HG03571 (cell line): Measurements from ENCODE around the gene SPATC1L.

ENCODE experiments used
- ATAC-seq: cut with Tn5 transposase; IDR thresholded peaks from one replicate; pipeline ENCODE4 v1.9.1; 2021; ENCODE audit not compliant: unreplicated experiment

Gene SPATC1L

DNA sequence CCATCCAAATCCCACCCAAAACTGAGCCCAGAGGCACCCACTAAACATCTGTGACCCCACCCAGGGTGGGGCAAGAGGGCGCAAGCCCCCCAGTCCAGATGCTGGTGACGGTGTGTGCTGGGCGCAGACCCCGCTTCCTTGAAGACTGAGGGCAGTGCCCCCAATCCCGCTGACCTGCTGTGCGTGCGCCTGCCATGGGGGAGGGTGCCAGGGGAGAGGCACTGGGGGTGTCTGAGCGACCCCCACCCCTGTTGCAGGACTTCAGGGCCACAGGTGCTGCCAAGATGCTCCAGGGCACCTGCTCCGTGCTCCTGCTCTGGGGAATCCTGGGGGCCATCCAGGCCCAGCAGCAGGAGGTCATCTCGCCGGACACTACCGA is 73.1 kb downstream of the SPATC1L start:
- no peak for ATAC-seq
